ENCODE results near the gene SERPINB6. TPM values are rescaled to one million over a fixed set of nuclear protein-coding genes. Genes with fewer than 3 reads are reported as not detected.

The SERPINB6 gene
- polyA plus RNA-seq, 2 of the 4 experiments (the other 2 are of a cell fraction), result 104 to 126 TPM

DNA sequence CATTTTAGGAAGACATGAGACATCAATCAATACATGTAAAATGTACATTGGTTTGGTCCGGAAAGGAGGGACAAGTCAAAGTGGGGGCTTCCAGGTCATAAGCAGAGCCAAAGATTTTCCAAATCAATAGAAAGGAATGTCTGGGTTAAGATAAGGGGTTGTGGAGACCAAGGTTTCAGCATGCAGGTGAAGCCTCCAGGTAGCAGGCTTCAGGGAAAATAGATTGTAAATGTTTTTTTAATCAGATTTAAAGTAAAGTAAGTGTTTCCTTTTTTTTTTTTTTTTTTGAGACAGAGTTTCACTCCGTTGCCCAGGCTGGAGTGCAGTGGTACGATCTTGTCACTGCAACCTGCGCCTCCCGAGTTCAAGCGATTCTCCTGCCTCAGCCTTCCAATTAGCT lies 51.5 kb downstream of the SERPINB6 start (continued):
- no peak for TF ChIP-seq TFCP2L1 (CRISPR knock-in tag; IDR thresholded peaks at IDR 0.05)

DNA sequence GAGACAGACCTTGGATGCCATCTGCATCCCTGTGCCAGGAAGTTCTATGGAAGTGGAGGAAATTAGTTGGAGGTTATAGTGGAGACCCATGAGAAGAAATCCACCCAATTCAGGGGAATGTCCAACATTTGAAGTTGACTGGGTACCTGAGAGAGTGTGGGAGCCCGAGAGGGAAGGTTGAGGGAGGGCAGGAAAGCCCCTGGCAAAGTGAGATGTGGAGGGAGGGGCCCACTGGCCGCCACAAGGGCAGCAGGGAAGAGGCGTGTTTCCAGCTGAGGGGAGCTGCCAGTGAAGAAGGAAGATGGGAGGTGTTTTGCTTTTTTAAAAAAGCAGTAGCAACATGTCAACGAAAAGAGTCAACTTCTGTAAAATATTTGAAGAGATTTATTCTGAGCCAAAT lies 52.0 kb downstream of the SERPINB6 start:
- WGBS (ENCODE audit: missing lambda C conversion rate), result 65% methylated on average over 4 of the region's 4 CpGs
- H3K4me3 ChIP-seq, result no peak overlapping the region
- H3K27ac ChIP-seq, result no peak overlapping the region
- FAIRE-seq (no peak), ATAC-seq (no peak), DNase-seq (ENCODE audit: low read depth in 1 of 2, low spot score in 1 of 2) (no peak)
- TF ChIP-seq, protein P1, sequence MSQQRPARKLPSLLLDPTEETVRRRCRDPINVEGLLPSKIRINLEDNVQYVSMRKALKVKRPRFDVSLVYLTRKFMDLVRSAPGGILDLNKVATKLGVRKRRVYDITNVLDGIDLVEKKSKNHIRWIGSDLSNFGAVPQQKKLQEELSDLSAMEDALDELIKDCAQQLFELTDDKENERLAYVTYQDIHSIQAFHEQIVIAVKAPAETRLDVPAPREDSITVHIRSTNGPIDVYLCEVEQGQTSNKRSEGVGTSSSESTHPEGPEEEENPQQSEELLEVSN (IDR thresholded peaks at IDR 0.05; ENCODE audit: borderline replicate concordance, low read depth), result no peak
- TF ChIP-seq, protein P2, sequence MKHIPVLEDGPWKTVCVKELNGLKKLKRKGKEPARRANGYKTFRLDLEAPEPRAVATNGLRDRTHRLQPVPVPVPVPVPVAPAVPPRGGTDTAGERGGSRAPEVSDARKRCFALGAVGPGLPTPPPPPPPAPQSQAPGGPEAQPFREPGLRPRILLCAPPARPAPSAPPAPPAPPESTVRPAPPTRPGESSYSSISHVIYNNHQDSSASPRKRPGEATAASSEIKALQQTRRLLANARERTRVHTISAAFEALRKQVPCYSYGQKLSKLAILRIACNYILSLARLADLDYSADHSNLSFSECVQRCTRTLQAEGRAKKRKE (CRISPR knock-in tag; IDR thresholded peaks at IDR 0.05; ENCODE audit: low read depth), result no peak
- TF ChIP-seq EHF (CRISPR knock-in tag; IDR thresholded peaks at IDR 0.05) (no peak), POLR2AphosphoS2 (conservative IDR thresholded peaks at IDR 0.05; ENCODE audit: low read length) (no peak), HDAC2 (IDR thresholded peaks at IDR 0.05) (no peak), RAD21 (conservative IDR thresholded peaks at IDR 0.05 in 1 of 2, IDR thresholded peaks at IDR 0.05 in 1 of 2) (no peak), RNF2 (IDR thresholded peaks at IDR 0.05; ENCODE audit: borderline replicate concordance, low read depth) (no peak), SREBF2 (IDR thresholded peaks at IDR 0.05) (no peak), KDM5A (IDR thresholded peaks at IDR 0.05) (no peak), CBX2 (IDR thresholded peaks at IDR 0.05; ENCODE audit: borderline replicate concordance, low read depth) (no peak), NPAS2 (CRISPR knock-in tag; IDR thresholded peaks at IDR 0.05; ENCODE audit: borderline replicate concordance) (no peak), CBX8 (IDR thresholded peaks at IDR 0.05) (no peak), HOXB5 (CRISPR knock-in tag; IDR thresholded peaks at IDR 0.05) (no peak), EHMT2 (IDR thresholded peaks at IDR 0.05; ENCODE audit: low read depth) (no peak), RARB (CRISPR knock-in tag; IDR thresholded peaks at IDR 0.05) (no peak), TP53 (CRISPR knock-in tag; IDR thresholded peaks at IDR 0.05) (no peak)
- TF ChIP-seq, protein P3, sequence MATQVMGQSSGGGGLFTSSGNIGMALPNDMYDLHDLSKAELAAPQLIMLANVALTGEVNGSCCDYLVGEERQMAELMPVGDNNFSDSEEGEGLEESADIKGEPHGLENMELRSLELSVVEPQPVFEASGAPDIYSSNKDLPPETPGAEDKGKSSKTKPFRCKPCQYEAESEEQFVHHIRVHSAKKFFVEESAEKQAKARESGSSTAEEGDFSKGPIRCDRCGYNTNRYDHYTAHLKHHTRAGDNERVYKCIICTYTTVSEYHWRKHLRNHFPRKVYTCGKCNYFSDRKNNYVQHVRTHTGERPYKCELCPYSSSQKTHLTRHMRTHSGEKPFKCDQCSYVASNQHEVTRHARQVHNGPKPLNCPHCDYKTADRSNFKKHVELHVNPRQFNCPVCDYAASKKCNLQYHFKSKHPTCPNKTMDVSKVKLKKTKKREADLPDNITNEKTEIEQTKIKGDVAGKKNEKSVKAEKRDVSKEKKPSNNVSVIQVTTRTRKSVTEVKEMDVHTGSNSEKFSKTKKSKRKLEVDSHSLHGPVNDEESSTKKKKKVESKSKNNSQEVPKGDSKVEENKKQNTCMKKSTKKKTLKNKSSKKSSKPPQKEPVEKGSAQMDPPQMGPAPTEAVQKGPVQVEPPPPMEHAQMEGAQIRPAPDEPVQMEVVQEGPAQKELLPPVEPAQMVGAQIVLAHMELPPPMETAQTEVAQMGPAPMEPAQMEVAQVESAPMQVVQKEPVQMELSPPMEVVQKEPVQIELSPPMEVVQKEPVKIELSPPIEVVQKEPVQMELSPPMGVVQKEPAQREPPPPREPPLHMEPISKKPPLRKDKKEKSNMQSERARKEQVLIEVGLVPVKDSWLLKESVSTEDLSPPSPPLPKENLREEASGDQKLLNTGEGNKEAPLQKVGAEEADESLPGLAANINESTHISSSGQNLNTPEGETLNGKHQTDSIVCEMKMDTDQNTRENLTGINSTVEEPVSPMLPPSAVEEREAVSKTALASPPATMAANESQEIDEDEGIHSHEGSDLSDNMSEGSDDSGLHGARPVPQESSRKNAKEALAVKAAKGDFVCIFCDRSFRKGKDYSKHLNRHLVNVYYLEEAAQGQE (IDR thresholded peaks at IDR 0.05), result no peak
- no peak overlapping the region for H3K4me2 ChIP-seq
- H3K9me3 ChIP-seq, result no peaks in the 10 kb centered on the region
- no peaks in the 10 kb centered on the region for H3K4me1 ChIP-seq
- ChIA-PET CTCF (no interaction called here), POLR2A (no interaction called here)

DNA sequence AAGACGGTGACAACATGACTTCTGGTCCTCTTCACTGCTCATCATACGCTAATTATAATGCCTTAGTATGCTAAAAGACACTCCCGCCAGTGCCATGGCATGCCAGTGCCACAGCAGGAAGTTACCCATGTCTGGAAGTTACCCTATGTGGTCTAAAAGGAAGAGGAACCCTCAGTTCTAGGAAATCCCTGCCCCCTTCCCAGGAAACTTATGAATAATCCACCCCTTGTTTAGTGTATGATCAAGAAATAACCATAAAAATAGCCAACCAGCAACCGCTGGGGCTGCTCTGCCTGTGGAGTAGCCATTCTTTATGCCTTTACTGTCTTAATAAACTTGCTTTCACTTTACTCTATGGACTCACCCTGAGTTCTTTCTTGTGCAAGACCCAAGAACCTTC lies 52.4 kb downstream of the SERPINB6 start:
- ATAC-seq, result no peak
- Histone ChIP-seq H3K4me2 (no peak overlapping the region), H3K4me1 (no peaks in the 10 kb centered on the region), H3K9me3 (no peaks in the 10 kb centered on the region), H3K27ac (no peak overlapping the region), H3K4me3 (no peak overlapping the region)
- ChIA-PET POLR2A (no interaction called here), CTCF (no interaction called here)
- no peak for DNase-seq (ENCODE audit: low read depth in 1 of 2, low spot score in 1 of 2)
- TF ChIP-seq ZFP36 (IDR thresholded peaks at IDR 0.05; ENCODE audit: borderline replicate concordance, partially characterized antibody), result no peak
- no peak for TF ChIP-seq ZC3H11A (IDR thresholded peaks at IDR 0.05)
- no peak for TF ChIP-seq KDM1A (IDR thresholded peaks at IDR 0.05; ENCODE audit: low read depth)
- TF ChIP-seq MAZ (IDR thresholded peaks at IDR 0.05; ENCODE audit: borderline replicate concordance, low read depth, low read length), result no peak
- TF ChIP-seq CHD4 (IDR thresholded peaks at IDR 0.05; ENCODE audit: borderline replicate concordance), result no peak
- TF ChIP-seq, protein P1 (IDR thresholded peaks at IDR 0.05; ENCODE audit: borderline replicate concordance, low read depth), result no peak
- TF ChIP-seq HOXB13 (CRISPR knock-in tag; IDR thresholded peaks at IDR 0.05; ENCODE audit: low read depth), result no peak
- no peak for TF ChIP-seq GATA3 (IDR thresholded peaks at IDR 0.05; ENCODE audit: borderline replicate concordance)
- no peak for TF ChIP-seq SMC3 (IDR thresholded peaks at IDR 0.05)
- TF ChIP-seq, protein P2 (CRISPR knock-in tag; IDR thresholded peaks at IDR 0.05; ENCODE audit: low read depth), result no peak
- no peak for TF ChIP-seq HOXB5 (CRISPR knock-in tag; IDR thresholded peaks at IDR 0.05)
- TF ChIP-seq, protein P4, sequence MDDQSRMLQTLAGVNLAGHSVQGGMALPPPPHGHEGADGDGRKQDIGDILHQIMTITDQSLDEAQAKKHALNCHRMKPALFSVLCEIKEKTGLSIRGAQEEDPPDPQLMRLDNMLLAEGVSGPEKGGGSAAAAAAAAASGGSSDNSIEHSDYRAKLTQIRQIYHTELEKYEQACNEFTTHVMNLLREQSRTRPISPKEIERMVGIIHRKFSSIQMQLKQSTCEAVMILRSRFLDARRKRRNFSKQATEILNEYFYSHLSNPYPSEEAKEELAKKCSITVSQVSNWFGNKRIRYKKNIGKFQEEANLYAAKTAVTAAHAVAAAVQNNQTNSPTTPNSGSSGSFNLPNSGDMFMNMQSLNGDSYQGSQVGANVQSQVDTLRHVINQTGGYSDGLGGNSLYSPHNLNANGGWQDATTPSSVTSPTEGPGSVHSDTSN (IDR thresholded peaks at IDR 0.05), result no peak
- no peak for TF ChIP-seq EP300 (IDR thresholded peaks at IDR 0.05)
- 84% methylated on average over 4 of the region's 4 CpGs for WGBS (ENCODE audit: missing lambda C conversion rate)
- FAIRE-seq, result no peak

All from A549 (cell line).